Epithelial cell of proximal tubule (primary cell): ENCODE data around the gene SV2A. TPM values are rescaled to one million over a fixed set of nuclear protein-coding genes. Genes with fewer than 3 reads are reported as not detected.
A peak's percentile ranks its signal among the peaks of the same experiment; 100 is the strongest.
"Not testable (repeated sequence)": the region's sequence is repeated elsewhere in the genome, so short reads cannot be mapped to it uniquely, and the experiment has no call there.

Source experiments
- DNase-seq: peaks from one replicate; pipeline ENCODE4 v3.0.0-alpha.2; 2011; ENCODE audit warnings: low read depth
- H3K4me3 ChIP-seq: 2 replicates; pipeline ENCODE4 v1.5.1; 2011; ENCODE audit warnings: low read depth, mild to moderate bottlenecking, low read length
- CTCF ChIP-seq: conservative IDR thresholded peaks from 2 replicates; pipeline ENCODE4 v1.5.1; 2012; ENCODE audit warnings: low read depth, mild to moderate bottlenecking, low read length
- total RNA-seq: library from RNA; depleted of rRNA; stranded (reverse); fragments of >200 nt; gene quantifications from 2 replicates; pipeline ENCODE4 v1.2.3, GENCODE V29; 2015

Gene SV2A
- total RNA-seq, 1 donor from 2014 or later, result 2.9 TPM

GRCh38 chr1:149886396-149887195 lies 31.0 kb downstream of the SV2A start:
- TF ChIP-seq CTCF, result no peak
- DNase-seq, result peak; percentile 99
- peak overlapping the region; percentile 70 for H3K4me3 ChIP-seq

- H3K4me3 ChIP-seq, result peak overlapping the region; percentile 70
- not testable (repeated sequence) for DNase-seq
These were observed 31.6 kb downstream of the SV2A start for GRCh38 chr1:149886121-149886395.

- H3K4me3 ChIP-seq, result peak overlapping the region; percentile 70
- no peak for DNase-seq
- peak; percentile 19 for TF ChIP-seq CTCF
These were observed 32.1 kb downstream of the SV2A start for GRCh38 chr1:149885339-149886120.

GRCh38 chr1:149884433-149885338 lies 33.0 kb downstream of the SV2A start:
- DNase-seq, result no peak
- TF ChIP-seq CTCF, result no peak
- H3K4me3 ChIP-seq, result peak overlapping the region; percentile 70

- no peak for TF ChIP-seq CTCF
- no peak for DNase-seq
- no peak overlapping the region for H3K4me3 ChIP-seq
These were observed 33.9 kb downstream of the SV2A start for GRCh38 chr1:149883598-149884247.

- TF ChIP-seq CTCF, result no peak
These were observed 35.8 kb downstream of the SV2A start for GRCh38 chr1:149881876-149882275.

More at GRCh38 chr1:149881876-149882275, 35.8 kb downstream of the SV2A start:
- DNase-seq, result no peak
- no peak overlapping the region for H3K4me3 ChIP-seq
